GOT3 (cell line): ENCODE data around the gene SLC6A4.

Experiments used
- DNase-seq: peaks from one replicate; lab custom pipeline; 2025; ENCODE audit warnings: mixed read lengths; lab: John Stamatoyannopoulos, UW

The SLC6A4 gene

DNA sequence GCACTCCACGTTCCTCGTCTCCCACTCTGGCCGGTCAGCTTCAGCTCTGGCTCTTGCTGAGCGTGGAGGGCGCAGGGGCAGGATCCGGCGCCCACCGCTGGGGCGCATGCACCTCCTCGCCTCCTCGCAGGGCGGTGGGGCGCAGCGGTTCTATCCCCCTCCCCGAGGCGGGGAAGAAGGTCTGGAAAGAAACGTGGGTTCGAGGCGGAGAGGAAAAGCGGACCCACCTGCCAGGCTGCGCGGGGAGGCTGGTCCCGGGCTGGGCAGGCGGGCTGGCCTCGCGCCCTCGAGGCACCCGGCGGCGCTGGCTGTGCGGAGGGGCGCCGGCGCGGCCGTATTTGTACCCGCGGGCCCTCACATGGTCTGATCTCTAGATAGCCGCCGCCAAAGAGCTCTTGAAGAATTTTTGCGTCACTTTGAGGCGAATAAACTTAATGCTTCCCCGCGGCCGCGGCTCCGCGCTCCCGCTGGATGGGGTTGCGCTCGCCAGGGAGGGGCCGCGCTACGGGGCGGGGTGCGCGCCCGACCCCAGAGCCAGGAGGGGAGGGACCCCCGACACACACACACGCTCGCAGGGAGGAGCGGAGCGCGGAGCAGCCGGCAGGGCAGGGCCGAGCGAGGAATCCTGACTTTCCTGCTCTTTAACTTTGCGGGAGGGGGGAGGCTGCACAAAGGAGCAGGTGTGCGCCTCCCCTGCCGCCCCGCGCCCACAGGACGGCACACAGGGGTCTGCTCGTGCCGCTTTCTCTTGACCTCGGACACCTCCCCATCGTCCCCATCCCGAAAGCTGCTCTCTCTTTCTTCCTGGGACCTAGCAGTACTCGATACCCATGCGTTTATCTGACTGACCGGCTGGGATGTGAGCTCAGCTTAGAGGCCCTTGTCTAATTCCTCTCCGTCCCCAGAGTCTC is at the start of gene SLC6A4:
Gene SLC6A4, minus strand, starts transcription at position 312 of the 911 bp plus-strand sequence. CDS start 13,739 bp downstream, outside the sequence.
- DNase-seq: no peak

DNA sequence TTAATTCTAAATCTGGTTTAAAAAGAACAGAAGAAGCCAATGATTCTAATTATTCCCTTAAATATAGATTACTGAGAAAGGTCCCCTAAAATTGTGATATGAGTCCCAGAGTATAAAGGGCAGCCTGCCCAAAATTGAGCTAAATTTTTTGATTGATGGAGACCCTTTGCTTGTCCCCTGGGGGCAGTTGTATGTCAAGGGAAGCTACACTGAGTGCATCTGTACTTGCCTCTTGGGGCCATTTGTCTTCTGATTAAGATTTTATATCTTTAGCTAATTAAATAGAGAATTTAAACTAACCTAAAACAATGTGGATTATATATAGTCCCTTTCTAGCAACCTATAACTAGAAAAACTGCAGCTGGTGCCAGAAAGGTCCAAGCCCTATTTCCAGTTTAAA is 43.7 kb upstream of the SLC6A4 start:
- no peak for DNase-seq

GRCh38 chr17:30278032-30278431 is 42.5 kb upstream of the SLC6A4 start:
- no peak for DNase-seq

DNA sequence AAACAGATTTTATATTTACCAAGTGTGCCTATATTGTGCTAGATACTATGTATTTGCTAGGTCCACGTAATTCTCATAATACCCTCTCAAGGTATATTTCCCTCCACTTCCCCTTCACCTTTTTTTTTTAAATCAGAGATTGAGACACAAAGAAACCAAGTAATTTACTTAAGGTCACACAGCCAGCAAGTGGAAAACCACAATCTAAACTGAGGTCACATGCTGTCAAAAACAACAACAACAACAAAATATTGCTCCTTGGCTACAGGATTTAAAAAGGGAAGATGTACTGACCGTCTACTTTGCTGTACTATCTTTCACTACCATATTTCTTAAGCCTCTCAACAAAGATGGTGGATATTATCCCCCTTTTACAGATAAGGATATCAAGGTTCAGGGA is 40.4 kb upstream of the SLC6A4 start:
- no peak for DNase-seq

DNA sequence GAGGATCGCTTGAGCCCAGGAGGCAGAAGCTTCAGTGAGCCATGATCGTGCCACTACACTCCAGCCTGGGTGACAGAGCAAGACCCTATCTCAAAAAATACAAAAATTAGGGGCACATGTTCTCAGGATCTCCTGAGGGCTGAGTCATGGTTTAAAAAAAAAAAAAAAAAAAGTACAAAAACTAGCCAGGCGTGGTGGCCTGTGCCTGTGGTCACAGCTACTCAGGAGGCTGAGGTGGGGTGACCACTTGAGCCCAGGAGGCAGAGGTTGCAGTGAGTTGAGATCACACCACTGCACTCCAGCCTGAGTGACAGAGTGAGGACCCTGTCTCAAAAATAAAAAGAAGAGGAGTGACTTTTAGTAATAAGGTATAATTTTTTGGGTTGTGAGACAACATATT is 39.4 kb upstream of the SLC6A4 start:
- no peak for DNase-seq

GRCh38 chr17:30273373-30273772 is 37.9 kb upstream of the SLC6A4 start:
- no peak for DNase-seq

GRCh38 chr17:30271102-30271501 is 35.6 kb upstream of the SLC6A4 start:
- no peak for DNase-seq

- no peak for DNase-seq
Measured at GRCh38 chr17:30267625-30268024, 32.1 kb upstream of the SLC6A4 start.

DNA sequence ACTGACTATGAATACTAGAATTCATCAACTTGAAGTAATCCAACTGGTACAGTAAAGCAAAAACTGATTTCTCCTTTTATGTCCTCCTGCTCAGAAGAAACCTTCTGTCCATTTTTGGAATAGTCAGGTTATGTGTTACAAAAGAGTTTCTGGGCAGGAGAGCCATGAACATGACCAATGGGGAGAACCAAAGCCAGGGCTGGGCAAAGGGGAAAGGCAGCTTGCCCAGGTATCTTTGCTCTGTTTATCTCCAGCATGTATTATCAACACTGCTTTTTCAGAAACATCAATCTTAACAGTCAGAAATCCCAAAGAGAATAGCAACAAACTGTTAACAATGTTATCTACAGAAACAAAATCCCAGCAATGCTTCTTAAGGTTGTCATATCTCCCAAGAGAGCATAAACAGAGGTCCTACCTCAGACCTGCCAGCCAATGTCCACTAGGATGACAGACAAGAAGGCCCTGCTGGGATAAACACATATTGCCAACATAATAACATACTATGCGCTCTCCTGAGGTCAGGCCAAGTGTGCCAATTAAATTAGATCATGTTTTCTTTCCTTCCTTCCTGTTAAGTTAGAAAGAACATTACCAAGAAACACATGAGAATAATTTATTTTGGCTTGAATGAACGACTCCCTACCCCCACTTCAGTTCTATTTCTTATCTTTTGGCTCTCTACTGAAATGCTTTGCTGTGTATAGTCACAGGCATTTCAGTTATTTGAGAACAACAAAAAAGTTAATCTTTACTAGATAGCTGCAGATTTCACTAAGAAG is 28.2 kb upstream of the SLC6A4 start:
- DNase-seq: no peak

DNA sequence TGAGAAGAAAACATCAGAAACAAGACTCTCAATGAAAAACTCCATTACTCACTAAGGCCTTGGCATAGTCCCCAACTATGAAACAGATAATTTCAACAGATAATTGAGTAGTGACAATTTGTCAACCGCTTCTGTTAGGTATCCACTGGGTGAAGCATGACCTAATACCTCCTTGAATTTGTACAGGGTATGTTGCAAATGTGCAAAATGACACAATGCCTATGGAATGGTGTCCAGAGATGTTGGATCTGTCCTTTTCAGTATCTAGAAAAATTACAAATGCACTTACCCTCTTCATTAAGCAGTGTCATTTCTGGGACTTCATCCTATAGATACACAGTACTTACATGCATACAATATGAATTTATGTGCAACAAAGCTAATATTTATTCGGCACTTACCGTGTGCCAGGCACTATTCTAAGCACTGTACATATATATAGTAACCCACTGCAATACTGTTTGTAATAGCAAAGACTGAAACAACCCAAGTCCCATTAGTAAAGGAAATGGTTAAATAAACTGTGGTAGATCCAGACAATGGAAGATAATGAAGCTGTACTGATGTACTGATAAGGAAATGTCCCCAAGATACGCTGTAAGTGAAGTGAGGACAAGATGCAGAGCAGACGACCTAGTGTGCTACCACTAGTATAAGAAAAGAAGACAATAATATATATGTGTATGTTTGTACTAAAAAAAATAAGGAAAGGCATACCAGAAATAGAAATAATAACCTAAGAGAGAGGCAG is 21.4 kb upstream of the SLC6A4 start:
- no peak for DNase-seq

GRCh38 chr17:30254150-30254549 is 18.7 kb upstream of the SLC6A4 start:
- DNase-seq: no peak

DNA sequence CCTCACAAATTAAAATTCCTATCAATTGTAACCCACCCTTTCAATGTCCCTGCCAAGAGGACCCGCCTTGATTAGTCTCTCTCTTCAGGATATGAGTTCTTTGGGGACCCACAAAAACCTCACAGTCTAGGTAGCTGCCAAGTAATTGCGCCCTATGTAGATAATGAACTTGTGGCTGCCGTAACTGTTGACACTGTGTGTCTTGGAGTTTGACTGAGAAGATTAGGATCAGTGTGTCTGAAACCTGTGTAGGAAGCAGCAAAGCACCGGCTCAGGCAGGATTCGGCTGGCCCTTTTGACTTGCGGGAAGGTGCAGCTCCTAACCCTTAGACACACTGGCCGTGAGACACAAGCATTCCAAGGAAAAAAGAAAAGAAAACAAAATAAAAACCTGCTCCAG is 17.8 kb upstream of the SLC6A4 start:
- DNase-seq: no peak

DNA sequence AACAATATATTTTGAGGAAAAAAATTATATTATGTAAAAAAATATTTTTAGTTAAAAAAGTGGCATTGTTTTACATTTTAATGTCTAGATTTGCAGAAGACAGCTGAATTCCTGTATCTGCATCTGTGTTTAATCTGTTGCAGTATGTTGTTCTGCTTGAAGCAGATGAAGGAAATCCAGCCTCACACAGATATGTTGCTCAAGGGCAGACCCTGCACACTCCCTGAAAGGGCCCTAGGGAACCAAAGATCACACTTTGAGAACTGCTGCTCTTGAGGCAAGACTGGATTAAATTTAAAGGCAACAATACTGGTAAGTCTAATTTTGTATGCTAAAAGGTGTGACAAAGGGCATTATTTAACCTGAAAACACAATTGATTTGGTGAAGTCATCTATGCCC is 16.4 kb upstream of the SLC6A4 start:
- no peak for DNase-seq

GRCh38 chr17:30249460-30249859 is 14.0 kb upstream of the SLC6A4 start:
- no peak for DNase-seq

DNA sequence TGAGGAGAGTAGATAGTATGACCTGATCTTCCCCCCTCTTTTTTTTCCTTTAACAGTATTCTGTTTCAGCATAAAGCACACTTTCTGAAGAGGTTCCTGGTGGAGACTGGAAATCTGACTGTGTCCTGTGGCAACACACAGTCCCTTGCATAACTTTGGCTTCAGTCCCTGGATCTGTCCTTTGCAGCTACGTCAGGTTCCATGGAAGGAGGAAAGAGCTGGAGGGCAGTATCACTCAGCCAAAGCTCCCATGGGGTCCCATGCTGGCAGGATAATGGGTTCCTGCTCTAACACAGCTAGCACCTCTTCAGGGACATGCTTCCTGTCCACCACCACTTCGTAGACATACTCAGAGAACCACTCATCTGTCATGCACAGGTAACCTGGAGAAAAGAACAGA is 13.3 kb upstream of the SLC6A4 start:
- no peak for DNase-seq

GRCh38 chr17:30246460-30246859 is 11.0 kb upstream of the SLC6A4 start:
- no peak for DNase-seq

DNA sequence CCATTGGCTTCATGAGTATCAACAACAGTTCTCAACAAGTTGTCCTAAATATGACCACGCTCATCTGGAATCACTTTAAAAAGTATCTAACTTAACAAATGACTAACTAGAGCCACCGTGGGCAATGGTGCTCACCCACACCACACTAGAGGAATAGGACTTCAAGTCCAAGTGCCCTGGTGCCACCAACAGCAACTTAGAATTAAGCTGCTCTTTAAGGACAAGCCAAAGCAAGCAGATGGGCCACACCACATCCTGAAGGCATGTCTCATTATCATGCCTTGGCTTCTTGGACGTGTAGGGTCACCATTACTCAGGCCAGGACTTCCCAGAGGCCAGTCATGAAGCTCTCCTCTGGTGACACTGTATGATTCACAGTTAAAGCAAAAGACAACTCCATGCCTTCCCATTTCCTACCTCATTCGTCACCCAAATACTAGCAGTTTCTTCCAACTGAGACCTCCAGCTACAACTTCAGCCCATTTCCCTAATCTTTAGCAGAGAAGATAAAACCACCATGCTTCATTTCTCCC is 9.4 kb upstream of the SLC6A4 start:
- DNase-seq: no peak

GRCh38 chr17:30243568-30243967 is 8.1 kb upstream of the SLC6A4 start:
- no peak for DNase-seq

- DNase-seq: no peak
Measured at GRCh38 chr17:30243002-30243401, 7.5 kb upstream of the SLC6A4 start.

DNA sequence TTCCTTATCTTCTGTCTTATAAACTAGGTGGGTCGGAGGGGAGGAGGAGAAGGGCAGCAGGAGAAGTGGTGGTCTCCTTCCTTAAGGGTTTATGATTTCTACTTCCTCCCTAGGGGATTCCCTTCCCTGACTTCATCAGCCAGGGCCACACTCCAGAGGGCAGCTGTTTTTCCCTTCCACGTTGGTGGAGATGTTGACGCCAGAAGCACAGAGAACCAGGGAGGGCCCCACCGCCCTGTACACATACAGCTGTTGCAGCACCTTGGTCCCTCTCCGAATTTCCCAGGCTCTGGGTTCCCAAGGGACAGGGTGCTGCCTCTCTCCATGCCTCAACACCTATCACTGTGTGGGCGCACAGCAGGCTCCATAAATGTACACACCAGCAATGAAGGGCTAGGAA is 5.6 kb upstream of the SLC6A4 start:
- no peak for DNase-seq

DNA sequence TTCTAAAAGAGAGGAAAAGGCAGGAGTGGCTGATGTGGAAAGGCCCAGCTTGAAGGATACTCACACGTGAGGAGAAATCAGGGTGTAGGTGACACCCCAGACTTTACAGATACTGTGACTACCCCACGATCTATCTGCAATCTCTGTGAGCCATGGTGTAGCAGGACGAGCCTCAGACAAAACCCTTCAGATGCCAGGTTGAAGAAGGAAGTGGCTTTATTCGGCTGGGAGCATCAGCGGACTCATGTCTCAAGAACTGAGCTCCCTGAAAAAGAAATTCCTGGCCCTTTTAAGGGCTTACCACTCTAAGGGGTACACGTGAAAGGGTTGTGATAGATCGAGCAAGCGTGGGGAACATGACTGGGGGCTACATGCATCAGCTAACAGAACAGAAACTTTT is 4.7 kb upstream of the SLC6A4 start:
- no peak for DNase-seq

GRCh38 chr17:30239089-30239462 is 3.6 kb upstream of the SLC6A4 start:
- no peak for DNase-seq
